NCI-H1417 (cell line): ENCODE results near the gene LUC7L3.
A peak's percentile ranks its signal among the peaks of the same experiment; 100 is the strongest.

ENCODE experiments used
- DNase-seq, 3 experiments: peaks; one replicate each; lab custom pipeline; 2025; lab: John Stamatoyannopoulos, UW

Gene LUC7L3

GRCh38 chr17:50685691-50686493, 33.5 kb upstream of the LUC7L3 start:
- DNase-seq = no peak

- no peak for DNase-seq
Observed at GRCh38 chr17:50686494-50687199, 32.8 kb upstream of the LUC7L3 start.

- no peak for DNase-seq
Observed at GRCh38 chr17:50687200-50688066, 32.0 kb upstream of the LUC7L3 start.

DNA sequence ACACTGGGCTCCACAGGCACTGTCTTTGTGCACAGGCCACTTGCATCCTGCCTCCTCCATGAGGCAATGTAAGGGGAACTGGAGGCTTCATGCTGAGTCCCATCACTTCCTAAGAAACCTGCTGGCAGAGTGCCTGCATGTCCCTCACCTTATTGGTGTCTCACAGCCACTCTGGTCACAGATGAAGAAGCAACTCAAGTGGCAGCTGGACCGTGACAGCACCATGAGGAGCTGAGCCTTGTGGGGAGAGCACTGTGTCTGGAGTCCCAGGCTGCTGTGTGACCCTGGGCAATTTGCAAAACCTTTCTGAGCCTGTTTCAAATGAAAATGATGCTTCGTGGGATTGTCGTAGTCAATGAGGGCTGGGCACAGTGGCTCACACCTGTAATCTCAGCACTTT, 31.2 kb upstream of the LUC7L3 start:
- peak in 1 of 3 experiments; percentile 68 for DNase-seq

GRCh38 chr17:50689251-50689650, 30.2 kb upstream of the LUC7L3 start:
- no peak for DNase-seq

GRCh38 chr17:50689956-50690886, 29.2 kb upstream of the LUC7L3 start:
- no peak for DNase-seq

GRCh38 chr17:50690887-50691549, 28.4 kb upstream of the LUC7L3 start:
- DNase-seq = no peak

DNA sequence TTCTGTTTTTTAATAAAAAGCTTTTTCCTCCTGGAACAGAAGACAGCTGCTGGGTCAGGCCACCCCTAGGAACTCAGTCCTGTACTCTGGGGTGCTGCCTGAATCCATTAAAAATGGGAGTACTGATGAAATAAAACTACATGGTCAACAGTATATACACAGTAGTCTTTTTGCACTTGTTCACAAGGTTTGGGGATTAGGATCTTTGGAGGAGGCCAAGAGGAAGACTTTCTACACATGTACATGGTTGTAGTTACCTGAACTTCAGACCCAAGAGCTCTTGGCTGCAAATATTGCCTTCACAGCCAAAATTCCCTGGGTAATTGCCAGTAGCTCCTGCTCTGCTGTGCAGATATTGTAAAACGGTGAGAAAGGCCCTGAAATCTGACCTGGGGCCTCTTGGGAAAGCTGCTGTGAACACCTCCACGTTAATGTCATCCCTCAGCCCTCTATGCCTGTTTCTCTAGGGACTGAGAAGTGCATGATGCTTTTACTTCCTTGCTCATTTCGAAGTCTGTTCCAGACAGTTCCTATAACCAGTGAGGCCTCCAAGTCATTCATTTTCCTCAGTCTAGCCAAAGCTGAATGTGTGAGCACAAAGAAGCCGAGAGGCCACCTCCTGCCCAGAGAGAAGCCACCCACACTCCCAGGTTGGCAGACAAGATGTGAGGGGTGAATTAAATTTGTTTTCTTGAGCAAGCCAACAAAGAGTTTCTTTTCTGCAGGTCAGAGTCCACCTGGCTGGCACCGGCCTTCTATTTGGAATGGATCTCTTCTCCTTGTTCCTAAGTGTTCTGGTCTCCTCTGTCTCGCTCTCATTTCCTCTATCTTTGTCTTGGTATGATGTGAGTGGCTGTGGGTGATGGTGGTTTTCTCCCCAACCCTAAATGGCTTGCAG, 27.6 kb upstream of the LUC7L3 start:
- no peak for DNase-seq

DNA sequence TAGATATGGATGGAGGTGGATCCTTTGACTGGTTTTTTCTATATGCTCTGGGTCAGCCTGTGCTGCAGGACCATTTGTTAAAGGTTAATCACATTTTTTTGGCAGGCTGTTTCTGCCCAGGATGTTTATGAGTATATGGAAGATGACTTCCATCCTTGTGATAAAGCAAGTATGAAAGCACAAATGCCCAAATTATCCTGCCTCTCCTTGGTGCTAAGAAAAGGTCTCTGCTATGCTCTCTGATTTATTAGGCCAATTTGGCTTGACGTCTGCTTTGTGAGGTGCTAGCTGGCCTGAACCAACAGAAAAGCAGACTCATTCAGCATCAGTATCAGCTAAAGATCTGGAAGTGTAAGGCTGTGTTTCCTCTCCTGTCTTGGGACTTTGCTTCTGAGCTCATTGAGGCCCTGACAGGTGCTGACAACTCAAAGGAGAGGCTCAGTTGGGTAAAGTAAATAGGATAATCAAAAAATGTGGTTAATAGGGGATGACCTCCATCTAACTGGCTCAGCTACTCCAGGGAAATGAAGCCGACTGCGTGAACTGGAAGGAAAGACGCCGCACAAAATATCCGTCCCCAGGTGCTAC, 26.9 kb upstream of the LUC7L3 start:
- DNase-seq = peak in 2 of 3 experiments; percentile 33 to 60

- DNase-seq = peak in 2 of 3 experiments; percentile 34 to 65
Observed at GRCh38 chr17:50693036-50693682, 26.2 kb upstream of the LUC7L3 start.

DNA sequence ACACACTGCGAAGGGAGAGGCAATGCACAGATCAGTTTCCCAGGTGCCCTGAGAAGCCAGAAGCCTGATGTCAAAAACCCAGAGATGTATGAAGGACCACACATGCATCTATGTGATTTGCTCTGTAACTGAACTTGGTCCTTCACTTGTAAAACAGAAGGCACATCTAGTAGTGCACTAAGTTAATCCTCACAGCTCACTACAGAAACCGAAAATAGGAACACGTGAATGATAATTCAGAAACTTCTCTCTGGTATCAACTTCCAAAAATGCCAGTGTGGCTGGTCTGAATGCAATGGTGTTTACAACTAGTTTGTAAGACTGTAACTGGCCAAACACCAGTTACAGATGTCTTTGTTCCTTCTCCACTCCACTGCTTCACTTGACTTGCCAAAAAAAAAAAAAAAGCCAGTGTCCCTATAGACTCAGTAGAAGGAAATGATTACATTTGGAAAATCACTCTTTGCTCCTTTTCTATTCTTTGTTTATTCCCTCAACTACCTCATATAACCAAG, 23.0 kb upstream of the LUC7L3 start:
- no peak for DNase-seq

DNA sequence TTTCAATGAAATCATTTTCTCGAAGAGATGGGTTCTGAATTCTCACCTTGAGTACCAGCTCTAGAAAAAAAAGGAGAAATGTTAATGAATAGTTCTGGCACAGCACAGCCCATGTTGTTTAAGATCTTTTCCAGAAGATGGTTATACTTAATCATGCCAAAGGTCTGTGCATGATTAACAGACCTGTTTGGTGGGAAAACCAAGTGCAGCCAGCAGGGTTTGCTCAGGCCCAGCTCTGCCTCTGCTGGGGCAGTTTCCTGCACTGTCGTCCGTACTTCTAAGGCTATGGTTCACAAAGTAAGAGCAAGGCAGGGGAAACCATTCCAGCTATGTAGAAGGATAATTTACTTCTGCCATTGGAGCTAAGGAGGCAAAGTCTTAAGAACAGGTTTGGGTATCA, 22.3 kb upstream of the LUC7L3 start:
- no peak for DNase-seq

DNA sequence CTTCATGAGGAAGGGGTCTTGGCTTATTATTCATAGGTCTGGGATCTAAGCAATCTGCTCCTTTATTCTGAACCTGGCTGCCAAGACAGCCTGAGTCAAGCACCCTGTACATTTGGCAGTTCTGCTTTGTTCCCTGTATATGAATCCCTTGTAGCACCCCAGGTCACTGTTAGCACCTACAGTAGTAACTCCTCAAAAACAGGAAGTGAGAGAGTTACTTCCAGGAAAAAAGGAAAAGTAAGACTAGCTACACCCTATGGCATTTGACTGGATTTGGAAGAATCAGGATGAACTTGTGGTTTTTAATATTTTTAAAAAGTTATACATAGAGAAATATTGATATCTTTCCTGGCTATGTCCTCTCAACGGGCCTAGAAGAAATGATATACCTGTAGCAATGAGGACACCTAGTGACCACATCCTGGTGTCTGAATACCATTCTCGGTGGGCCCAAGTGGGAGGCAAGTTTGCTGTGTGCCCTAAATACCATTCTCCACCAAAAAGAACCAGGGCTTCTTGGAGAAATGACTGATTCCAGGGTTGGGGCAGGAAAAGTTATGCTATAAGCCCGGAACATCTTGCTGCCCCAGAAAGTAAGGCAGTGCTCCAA, 21.6 kb upstream of the LUC7L3 start:
- DNase-seq = no peak

- DNase-seq = no peak
Observed at GRCh38 chr17:50699410-50699809, 20.0 kb upstream of the LUC7L3 start.

DNA sequence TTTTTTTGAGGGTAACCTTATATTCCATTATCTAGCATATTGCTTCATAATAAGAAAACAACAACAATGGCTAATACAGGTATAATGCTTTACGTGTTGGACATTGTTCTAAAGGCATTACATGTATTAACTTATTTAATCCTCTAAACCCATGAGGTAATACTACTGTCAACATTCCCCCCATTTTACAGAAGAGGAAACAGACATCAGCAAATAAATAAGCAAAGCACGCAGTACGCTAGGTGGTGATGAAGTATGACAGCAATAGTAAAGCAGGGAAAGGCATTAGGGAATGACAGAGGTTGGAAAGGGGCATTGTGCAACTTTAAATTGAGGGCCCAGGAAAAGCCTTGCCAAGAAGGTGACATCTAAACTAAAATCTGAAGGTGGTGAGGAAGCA, 16.2 kb upstream of the LUC7L3 start:
- no peak for DNase-seq

DNA sequence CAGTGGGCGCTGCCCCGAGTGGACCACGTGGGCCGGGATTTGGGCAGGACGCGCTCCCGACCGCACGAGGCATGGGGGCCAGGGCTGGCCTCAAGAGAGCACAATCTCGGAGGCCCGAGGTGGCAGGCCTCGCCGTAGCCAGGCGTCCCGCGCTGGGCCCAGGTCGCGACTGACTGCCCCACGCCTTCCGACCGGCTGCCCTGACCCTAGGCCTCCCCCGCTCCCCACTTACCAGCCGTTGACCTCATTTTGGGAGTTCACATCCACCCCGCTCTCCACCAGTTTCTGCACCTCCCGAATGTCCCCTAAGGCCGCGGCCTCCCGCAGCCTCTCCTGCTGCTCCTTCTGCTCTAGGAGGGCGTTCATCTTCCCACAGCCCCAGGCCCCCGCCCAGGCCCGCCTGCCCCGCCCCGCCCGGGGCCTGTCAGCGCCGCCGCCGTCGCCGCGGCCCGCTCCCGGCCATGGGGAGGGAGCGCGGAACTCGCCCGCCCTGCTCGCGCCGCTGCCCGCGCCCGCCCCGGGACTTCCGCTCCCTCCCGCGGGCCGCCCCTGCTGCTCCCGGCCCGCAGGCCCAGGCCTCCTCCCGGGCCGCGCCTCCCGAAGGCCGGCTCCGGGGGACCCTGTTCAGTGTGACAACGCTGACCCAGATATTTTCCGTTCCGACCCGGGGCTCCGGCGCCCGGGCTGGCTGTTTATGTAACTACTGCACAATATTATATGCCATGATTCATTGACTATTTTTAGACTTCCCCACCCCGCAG, 11.9 kb upstream of the LUC7L3 start, which contains the start of gene ANKRD40:
Gene ANKRD40 (minus strand): TSS at position 626 of the 761 bp plus-strand sequence. CDS start 260 bp downstream, at position 366.
- DNase-seq = peak; percentile 88 to 93 (median 89)
